H1 (cell line): ENCODE data around the gene KRT77.

Experiments used
- POLR2A ChIP-seq, 2 experiments: IDR thresholded peaks; 1 replicate in 1 of 2; 2 replicates in 1 of 2; pipeline ENCODE4 v1.6.1; 2011; ENCODE audit warnings: low read depth in 2 of 2, low read length in 2 of 2, mild to moderate bottlenecking in 2 of 2; ENCODE audit errors: control extremely low read depth in 1 of 2
- POLR2AphosphoS5 ChIP-seq: IDR thresholded peaks from 2 replicates; pipeline ENCODE4 v1.6.1; 2011; ENCODE audit warnings: low read depth, low read length
- SRF ChIP-seq: IDR thresholded peaks from 2 replicates; pipeline ENCODE4 v1.6.1; 2011; ENCODE audit warnings: mild to moderate bottlenecking, low read depth, low read length, moderate library complexity
- TAF1 ChIP-seq: IDR thresholded peaks from 2 replicates; pipeline ENCODE4 v1.6.1; 2011; ENCODE audit warnings: mild to moderate bottlenecking, low read depth, low read length

GRCh38 chr12:52669426-52669825 lies 33.9 kb downstream of the KRT77 start:
- TF ChIP-seq SRF (no peak), POLR2AphosphoS5 (no peak), TAF1 (no peak), POLR2A (IDR thresholded peaks at IDR 0.05; ENCODE audit: control extremely low read depth in 1 of 2, low read depth in 2 of 2, low read length in 2 of 2) (no peak)
